ENCODE measurements around the gene UBE2H.

DNA sequence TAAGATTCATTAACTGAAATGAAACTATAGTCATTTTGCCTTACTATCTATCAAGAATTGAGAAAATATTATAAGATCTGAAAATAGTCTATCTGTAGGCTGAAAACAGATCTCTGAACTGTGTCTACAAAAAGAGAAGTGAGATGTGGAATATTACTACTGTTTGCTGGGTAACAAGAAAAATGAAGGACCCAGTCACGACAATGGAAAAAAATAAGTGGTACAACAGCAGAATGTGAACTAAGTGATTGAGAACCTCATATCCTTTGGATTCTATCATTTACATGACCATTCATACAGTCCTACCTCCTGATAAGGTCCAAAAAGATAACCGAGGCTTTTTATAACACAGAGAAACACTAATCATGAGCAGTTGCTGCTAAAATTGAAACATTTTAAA is 94.3 kb downstream of the UBE2H start:
- TF ChIP-seq, protein P1, sequence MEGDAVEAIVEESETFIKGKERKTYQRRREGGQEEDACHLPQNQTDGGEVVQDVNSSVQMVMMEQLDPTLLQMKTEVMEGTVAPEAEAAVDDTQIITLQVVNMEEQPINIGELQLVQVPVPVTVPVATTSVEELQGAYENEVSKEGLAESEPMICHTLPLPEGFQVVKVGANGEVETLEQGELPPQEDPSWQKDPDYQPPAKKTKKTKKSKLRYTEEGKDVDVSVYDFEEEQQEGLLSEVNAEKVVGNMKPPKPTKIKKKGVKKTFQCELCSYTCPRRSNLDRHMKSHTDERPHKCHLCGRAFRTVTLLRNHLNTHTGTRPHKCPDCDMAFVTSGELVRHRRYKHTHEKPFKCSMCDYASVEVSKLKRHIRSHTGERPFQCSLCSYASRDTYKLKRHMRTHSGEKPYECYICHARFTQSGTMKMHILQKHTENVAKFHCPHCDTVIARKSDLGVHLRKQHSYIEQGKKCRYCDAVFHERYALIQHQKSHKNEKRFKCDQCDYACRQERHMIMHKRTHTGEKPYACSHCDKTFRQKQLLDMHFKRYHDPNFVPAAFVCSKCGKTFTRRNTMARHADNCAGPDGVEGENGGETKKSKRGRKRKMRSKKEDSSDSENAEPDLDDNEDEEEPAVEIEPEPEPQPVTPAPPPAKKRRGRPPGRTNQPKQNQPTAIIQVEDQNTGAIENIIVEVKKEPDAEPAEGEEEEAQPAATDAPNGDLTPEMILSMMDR (IDR thresholded peaks at IDR 0.05; ENCODE audit: low read depth, low read length), result no peak
- TF ChIP-seq EZH2phosphoT487 (IDR thresholded peaks at IDR 0.05; ENCODE audit: low read depth), result no peak
